GM19468 (cell line): Measurements from ENCODE around the gene KCNC1.

Experiments used
- ATAC-seq: cut with Tn5 transposase; IDR thresholded peaks from one replicate; pipeline ENCODE4 v1.9.1; 2021; ENCODE audit warnings: mild to moderate bottlenecking, moderate library complexity, moderate number of reproducible peaks; ENCODE audit not compliant: unreplicated experiment; ENCODE audit errors: extremely low read depth

Gene KCNC1

GRCh38 chr11:17735818-17736578 is 1.4 kb downstream of the KCNC1 start:
- no peak for ATAC-seq

- no peak for ATAC-seq
Measured at GRCh38 chr11:17736579-17736893, 2.0 kb downstream of the KCNC1 start.

- ATAC-seq: no peak
Measured at GRCh38 chr11:17736930-17737817, 2.6 kb downstream of the KCNC1 start.

GRCh38 chr11:17738151-17738973 is 3.8 kb downstream of the KCNC1 start:
- ATAC-seq: no peak

- ATAC-seq: no peak
Measured at GRCh38 chr11:17739945-17740338, 5.4 kb downstream of the KCNC1 start.

- no peak for ATAC-seq
Measured at GRCh38 chr11:17740649-17741235, 6.2 kb downstream of the KCNC1 start.

- ATAC-seq: no peak
Measured at GRCh38 chr11:17741487-17741886, 6.9 kb downstream of the KCNC1 start.

- no peak for ATAC-seq
Measured at GRCh38 chr11:17742019-17742418, 7.4 kb downstream of the KCNC1 start.

GRCh38 chr11:17743026-17743807 is 8.6 kb downstream of the KCNC1 start:
- ATAC-seq: no peak

GRCh38 chr11:17743808-17744119 is 9.2 kb downstream of the KCNC1 start:
- ATAC-seq: no peak

- no peak for ATAC-seq
Measured at GRCh38 chr11:17744151-17744940, 9.8 kb downstream of the KCNC1 start.

GRCh38 chr11:17745023-17745772 is 10.6 kb downstream of the KCNC1 start:
- ATAC-seq: no peak

GRCh38 chr11:17746096-17746495 is 11.5 kb downstream of the KCNC1 start:
- no peak for ATAC-seq

- ATAC-seq: no peak
Measured at GRCh38 chr11:17747131-17747955, 12.8 kb downstream of the KCNC1 start.

- no peak for ATAC-seq
Measured at GRCh38 chr11:17748044-17748443, 13.5 kb downstream of the KCNC1 start.

GRCh38 chr11:17748761-17749721 is 14.5 kb downstream of the KCNC1 start:
- ATAC-seq: no peak
